Ascending aorta (tissue), 2 donors: ENCODE results near the gene TRIM52. TPM values are rescaled to one million over a fixed set of nuclear protein-coding genes. Genes with fewer than 3 reads are reported as not detected.

Source experiments
- DNase-seq, 2 donors: peaks; one replicate each; pipeline ENCODE4 v3.0.0-alpha.2; 2019; ENCODE audit warnings: low spot score in 2 of 2
- H3K27ac ChIP-seq, 2 donors: fragments of 200-600 bp; sonication (generic); one replicate each; pipeline ENCODE4 v1.5.1; 2016 to 2017; ENCODE audit warnings: mild to moderate bottlenecking in 1 of 2
- H3K27me3 ChIP-seq: fragments of 200-600 bp; sonication (generic); one replicate; pipeline ENCODE4 v1.5.1; 2017
- H3K36me3 ChIP-seq, 2 donors: fragments of 200-600 bp; sonication (generic); one replicate each; pipeline ENCODE4 v1.5.1; 2016
- H3K4me1 ChIP-seq, 2 donors: fragments of 200-600 bp; sonication (generic); one replicate each; pipeline ENCODE4 v1.5.1; 2016 to 2017; ENCODE audit warnings: mild to moderate bottlenecking in 1 of 2
- H3K4me3 ChIP-seq, 2 donors: fragments of 200-600 bp; sonication (generic); one replicate each; pipeline ENCODE4 v1.5.1; 2016 to 2017; ENCODE audit warnings: mild to moderate bottlenecking in 1 of 2
- H3K9me3 ChIP-seq, 2 donors: fragments of 200-600 bp; sonication (generic); one replicate each; pipeline ENCODE4 v1.5.1; 2016
- intact Hi-C: fragments of 100-400 bp; cut with DNase I; formaldehyde crosslinking; loops from one replicate; pipeline ENCODE4 v1.15.1; 2023
- total RNA-seq: library from RNA; depleted of rRNA; stranded (reverse); fragments of >200 nt; gene quantifications from one replicate; pipeline ENCODE4 v1.1.0, GENCODE V29; 2016
- TF ChIP-seq, protein P1 (sequence below), 3 experiments: fragments of 200-600 bp in 2 of 3; fragments of 450-650 bp in 1 of 3; sonication (generic) in 2 of 3; IDR thresholded peaks; one replicate each; pipeline ENCODE4 v1.5.1; 2016 to 2019; ENCODE audit warnings: antibody characterized with exemption in 3 of 3, mild to moderate bottlenecking in 1 of 3, moderate library complexity in 1 of 3

TRIM52 gene
- total RNA-seq, 1 donor from 2014 or later: 21.2 TPM

DNA sequence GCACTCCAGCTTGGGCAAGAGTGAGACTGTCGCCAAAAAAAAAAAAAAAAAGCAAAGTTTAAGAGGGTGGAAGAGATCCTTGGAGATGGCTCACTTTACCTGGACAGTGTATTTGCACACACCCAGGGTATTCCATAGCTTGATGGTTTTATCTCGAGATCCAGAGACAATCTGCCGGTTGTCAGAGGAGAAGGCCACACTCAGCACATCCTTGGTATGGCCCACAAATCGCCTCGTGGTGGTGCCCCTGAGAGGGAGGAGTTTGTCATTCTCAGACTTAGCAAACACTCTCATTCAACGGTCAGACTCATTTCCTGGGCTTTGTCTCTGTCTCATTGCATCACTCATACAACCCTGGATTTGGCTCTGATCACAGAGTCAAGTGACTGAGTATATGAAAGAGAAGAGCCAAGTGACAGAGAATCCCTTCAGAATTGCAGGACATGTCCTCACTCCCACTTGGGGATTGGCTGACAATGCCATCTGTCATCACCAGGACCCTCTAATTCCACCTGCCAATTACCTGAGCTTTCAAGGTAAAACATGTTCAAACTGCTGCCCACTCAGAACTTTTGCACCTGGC, 19.5 kb downstream of the TRIM52 start:
- peak overlapping the region; percentile 86 to 91 for H3K4me3 ChIP-seq
- H3K27me3 ChIP-seq: no peaks in the 10 kb centered on the region
- TF ChIP-seq, protein P1, sequence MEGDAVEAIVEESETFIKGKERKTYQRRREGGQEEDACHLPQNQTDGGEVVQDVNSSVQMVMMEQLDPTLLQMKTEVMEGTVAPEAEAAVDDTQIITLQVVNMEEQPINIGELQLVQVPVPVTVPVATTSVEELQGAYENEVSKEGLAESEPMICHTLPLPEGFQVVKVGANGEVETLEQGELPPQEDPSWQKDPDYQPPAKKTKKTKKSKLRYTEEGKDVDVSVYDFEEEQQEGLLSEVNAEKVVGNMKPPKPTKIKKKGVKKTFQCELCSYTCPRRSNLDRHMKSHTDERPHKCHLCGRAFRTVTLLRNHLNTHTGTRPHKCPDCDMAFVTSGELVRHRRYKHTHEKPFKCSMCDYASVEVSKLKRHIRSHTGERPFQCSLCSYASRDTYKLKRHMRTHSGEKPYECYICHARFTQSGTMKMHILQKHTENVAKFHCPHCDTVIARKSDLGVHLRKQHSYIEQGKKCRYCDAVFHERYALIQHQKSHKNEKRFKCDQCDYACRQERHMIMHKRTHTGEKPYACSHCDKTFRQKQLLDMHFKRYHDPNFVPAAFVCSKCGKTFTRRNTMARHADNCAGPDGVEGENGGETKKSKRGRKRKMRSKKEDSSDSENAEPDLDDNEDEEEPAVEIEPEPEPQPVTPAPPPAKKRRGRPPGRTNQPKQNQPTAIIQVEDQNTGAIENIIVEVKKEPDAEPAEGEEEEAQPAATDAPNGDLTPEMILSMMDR (IDR thresholded peaks at IDR 0.05): no peak
- no peak for DNase-seq
- peak overlapping the region in 1 of 2 donors; percentile 99 for H3K27ac ChIP-seq
- no peaks in the 10 kb centered on the region for H3K9me3 ChIP-seq
- peaks cover 20 to 37% of the 10 kb centered on the region in 2 donors for H3K4me1 ChIP-seq
- H3K36me3 ChIP-seq: peaks cover 58 to 59% of the 10 kb centered on the region in 2 donors
- intact Hi-C loops: loop anchor here (10.0 kb wide), 2 partner anchors 747 to 887 kb away; partner anchors contain the start of genes CNOT6 and GFPT2

DNA sequence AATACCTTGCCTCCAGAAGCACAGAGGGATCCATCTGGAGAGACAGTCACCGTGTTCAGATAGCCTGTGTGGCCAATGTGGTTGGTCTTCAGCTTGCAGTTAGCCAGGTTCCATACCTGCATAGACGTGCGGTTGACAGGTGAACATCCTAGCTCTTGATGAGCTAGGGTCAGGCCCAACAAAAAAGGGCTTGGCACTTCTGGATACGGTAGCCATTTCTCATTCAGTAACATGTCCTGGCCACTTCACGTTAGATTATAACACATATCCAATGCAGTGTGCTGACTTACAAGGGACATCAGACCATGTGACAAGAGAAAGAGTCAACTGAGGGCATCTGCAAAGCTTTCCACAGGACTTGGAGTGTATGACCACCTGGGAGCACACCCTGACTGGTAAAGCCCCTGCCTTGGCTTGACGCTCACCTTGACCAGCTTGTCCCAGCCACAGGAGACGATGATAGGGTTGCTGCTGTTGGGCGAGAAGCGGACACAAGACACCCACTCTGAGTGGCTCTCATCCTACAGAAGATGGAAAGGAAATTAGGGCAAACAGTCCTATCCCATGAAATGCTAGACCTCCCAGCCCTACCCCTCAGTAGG, 21.8 kb downstream of the TRIM52 start:
- H3K9me3 ChIP-seq: no peaks in the 10 kb centered on the region
- H3K36me3 ChIP-seq: peaks cover 78 to 80% of the 10 kb centered on the region in 2 donors
- TF ChIP-seq, protein P1 (IDR thresholded peaks at IDR 0.05): no peak
- no peak for DNase-seq
- H3K27me3 ChIP-seq: no peaks in the 10 kb centered on the region
- peaks cover 14 to 23% of the 10 kb centered on the region in 2 donors for H3K4me1 ChIP-seq
- H3K27ac ChIP-seq: no peak overlapping the region
- intact Hi-C loops: no loop called here
- no peak overlapping the region for H3K4me3 ChIP-seq

GRCh38 chr5:181237729-181238385, 23.1 kb downstream of the TRIM52 start:
- TF ChIP-seq, protein P1 (IDR thresholded peaks at IDR 0.05): no peak
- Histone ChIP-seq H3K9me3 (no peaks in the 10 kb centered on the region), H3K27ac (no peak overlapping the region), H3K4me3 (no peak overlapping the region), H3K36me3 (peaks cover 87 to 91% of the 10 kb centered on the region in 2 donors), H3K27me3 (no peaks in the 10 kb centered on the region), H3K4me1 (peaks cover 11 to 23% of the 10 kb centered on the region in 2 donors)
- intact Hi-C loops: no loop called here
- no peak for DNase-seq

DNA sequence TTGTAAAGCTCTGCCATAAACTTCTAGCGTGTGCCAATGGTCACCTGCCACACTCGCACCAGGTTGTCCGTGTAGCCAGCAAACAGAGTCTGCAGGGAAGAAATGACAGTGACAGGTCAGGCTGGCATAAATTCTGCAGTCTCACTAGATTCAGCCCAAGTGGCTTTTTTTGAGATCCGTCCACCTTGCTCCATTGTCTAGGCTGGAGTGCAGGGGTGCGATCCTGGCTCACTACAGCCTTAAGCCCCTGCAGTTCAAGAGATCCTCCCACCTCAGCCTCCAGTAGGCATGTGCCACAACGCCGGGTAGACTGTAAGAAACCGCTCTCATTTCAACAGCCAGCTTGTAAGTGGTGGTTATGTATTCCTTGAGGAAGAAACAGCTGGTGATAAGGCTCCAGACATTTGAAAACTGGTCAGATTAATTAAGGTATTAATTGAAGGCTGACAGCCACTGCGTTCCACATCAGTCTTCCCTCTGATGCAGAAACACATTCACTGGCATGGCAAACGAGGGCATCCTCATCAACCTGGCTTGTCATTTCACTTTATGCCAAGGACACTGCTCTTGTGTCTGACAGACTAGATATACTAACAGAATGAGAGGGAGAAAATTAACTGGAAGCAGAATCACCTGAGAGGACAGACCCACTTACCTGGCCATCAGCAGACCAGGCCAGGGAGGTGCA, 23.8 kb downstream of the TRIM52 start:
- Histone ChIP-seq H3K36me3 (peaks cover 89 to 96% of the 10 kb centered on the region in 2 donors), H3K9me3 (no peaks in the 10 kb centered on the region), H3K27ac (no peak overlapping the region), H3K27me3 (no peaks in the 10 kb centered on the region), H3K4me1 (peaks cover 6 to 16% of the 10 kb centered on the region in 2 donors), H3K4me3 (no peak overlapping the region)
- intact Hi-C loops: no loop called here
- no peak for DNase-seq
- TF ChIP-seq, protein P1 (IDR thresholded peaks at IDR 0.05): no peak

DNA sequence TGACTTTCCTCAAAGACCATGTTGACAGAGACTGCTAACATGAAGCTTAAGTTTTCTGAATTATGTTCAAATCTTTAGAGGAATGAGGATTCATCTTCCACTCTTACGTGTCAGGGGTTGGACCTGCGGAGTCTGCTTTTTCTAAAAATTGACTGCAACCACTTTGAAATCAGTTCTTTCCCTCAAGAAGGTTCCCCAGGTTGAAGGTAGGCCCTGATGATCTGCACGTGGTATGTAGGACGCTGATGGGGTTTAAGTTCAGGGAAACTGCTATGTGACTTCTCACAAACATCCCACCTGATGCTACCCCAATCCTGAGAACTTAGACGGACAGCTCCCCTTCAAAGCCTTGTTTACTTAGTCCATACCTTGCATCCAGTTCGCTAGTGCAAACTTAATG, 24.5 kb downstream of the TRIM52 start:
- Histone ChIP-seq H3K36me3 (peaks cover 84 to 89% of the 10 kb centered on the region in 2 donors), H3K4me1 (peaks cover 0 to 10% of the 10 kb centered on the region in 2 donors), H3K27ac (no peak overlapping the region), H3K9me3 (no peaks in the 10 kb centered on the region), H3K4me3 (no peak overlapping the region), H3K27me3 (no peaks in the 10 kb centered on the region)
- TF ChIP-seq, protein P1 (IDR thresholded peaks at IDR 0.05): no peak
- DNase-seq: no peak
- intact Hi-C loops: no loop called here
